GM21447 (cell line): Measurements from ENCODE around the gene IFI30.

Source experiments
- ATAC-seq: cut with Tn5 transposase; IDR thresholded peaks from one replicate; pipeline ENCODE4 v1.9.1; 2021; ENCODE audit not compliant: unreplicated experiment

The IFI30 gene

GRCh38 chr19:18173572-18174288, at the start of gene IFI30:
Gene IFI30 (plus strand): TSS chr19:18173813. CDS start chr19:18173842, 29 bp downstream.
- peak; percentile 49 for ATAC-seq

- ATAC-seq = no peak
Observed at GRCh38 chr19:18123819-18124218, 49.8 kb upstream of the IFI30 start.

- no peak for ATAC-seq
Observed at GRCh38 chr19:18126097-18126496, 47.5 kb upstream of the IFI30 start.

GRCh38 chr19:18128044-18128443, 45.6 kb upstream of the IFI30 start:
- ATAC-seq = no peak

- no peak for ATAC-seq
Observed at GRCh38 chr19:18128805-18129204, 44.8 kb upstream of the IFI30 start.

- ATAC-seq = no peak
Observed at GRCh38 chr19:18130523-18131242, 42.9 kb upstream of the IFI30 start.

- no peak for ATAC-seq
Observed at GRCh38 chr19:18131841-18132596, 41.6 kb upstream of the IFI30 start.

- ATAC-seq = no peak
Observed at GRCh38 chr19:18135712-18136584, 37.7 kb upstream of the IFI30 start.

- ATAC-seq = no peak
Observed at GRCh38 chr19:18137242-18137641, 36.4 kb upstream of the IFI30 start.

- no peak for ATAC-seq
Observed at GRCh38 chr19:18137657-18138339, 35.8 kb upstream of the IFI30 start.

- ATAC-seq = no peak
Observed at GRCh38 chr19:18140473-18140872, 33.1 kb upstream of the IFI30 start.

- no peak for ATAC-seq
Observed at GRCh38 chr19:18141031-18141430, 32.6 kb upstream of the IFI30 start.

GRCh38 chr19:18143902-18144301, 29.7 kb upstream of the IFI30 start:
- ATAC-seq = no peak

GRCh38 chr19:18144361-18144760, 29.3 kb upstream of the IFI30 start:
- no peak for ATAC-seq

- ATAC-seq = no peak
Observed at GRCh38 chr19:18144906-18145305, 28.7 kb upstream of the IFI30 start.

- no peak for ATAC-seq
Observed at GRCh38 chr19:18145391-18145999, 28.1 kb upstream of the IFI30 start.

GRCh38 chr19:18147396-18147795, 26.2 kb upstream of the IFI30 start:
- no peak for ATAC-seq

GRCh38 chr19:18149596-18149975, 24.0 kb upstream of the IFI30 start:
- no peak for ATAC-seq

- ATAC-seq = no peak
Observed at GRCh38 chr19:18150776-18151624, 22.6 kb upstream of the IFI30 start.
